K562 (cell line): ENCODE results near the gene EFHB. TPM values are rescaled to one million over a fixed set of nuclear protein-coding genes. Genes with fewer than 3 reads are reported as not detected.

Experiments used
- ARNT ChIP-seq, 2 experiments: fragments of 450-650 bp; IDR thresholded peaks; 2 replicates each; pipeline ENCODE4 v1.6.1; 2016; ENCODE audit warnings: mild to moderate bottlenecking in 1 of 2
- BACH1 ChIP-seq: fragments of 200-800 bp; sonication (Bioruptor generic); IDR thresholded peaks from 2 replicates; pipeline ENCODE4 v1.6.1; 2016; ENCODE audit warnings: missing genetic modification characterization, missing compliant biosample characterization
- C11orf30 ChIP-seq: fragments of 450-650 bp; IDR thresholded peaks from 2 replicates; pipeline ENCODE4 v1.6.1; 2016; ENCODE audit warnings: low read depth, mild to moderate bottlenecking
- CTBP1 ChIP-seq: fragments of 450-650 bp; IDR thresholded peaks from 2 replicates; pipeline ENCODE4 v1.6.1; 2016; ENCODE audit warnings: borderline replicate concordance
- ETS1 ChIP-seq: conservative IDR thresholded peaks from 2 replicates; pipeline ENCODE4 v1.6.1; 2011; ENCODE audit warnings: low read depth, mild to moderate bottlenecking, low read length; ENCODE audit not compliant: control insufficient read depth
- FOSL1 ChIP-seq: fragments of 200-800 bp; sonication (Bioruptor generic); conservative IDR thresholded peaks from 2 replicates; pipeline ENCODE4 v1.6.1; 2016; ENCODE audit warnings: missing genetic modification characterization, missing compliant biosample characterization
- FOXA3 ChIP-seq, 2 experiments: fragments of 450-650 bp in 1 of 2; sonication (generic) in 1 of 2; formaldehyde crosslinking; IDR thresholded peaks in 1 of 2; conservative IDR thresholded peaks in 1 of 2; 2 replicates each; pipeline versions ENCODE4 v1.4.0 to v1.8.0; 2020 to 2022; ENCODE audit warnings: mild to moderate bottlenecking in 2 of 2, missing genetic modification reagents in 1 of 2
- GATAD2A ChIP-seq: fragments of 450-650 bp; IDR thresholded peaks from 2 replicates; pipeline ENCODE4 v1.6.1; 2017
- ID3 ChIP-seq, 2 experiments: fragments of 250-450 bp in 1 of 2; fragments of 450-650 bp in 1 of 2; sonication (Bioruptor Pico) in 1 of 2; IDR thresholded peaks; 2 replicates each; pipeline versions ENCODE4 v1.6.1 to v1.8.0; 2016 to 2021; ENCODE audit warnings: mild to moderate bottlenecking in 2 of 2, moderate library complexity in 2 of 2, missing compliant biosample characterization in 1 of 2, missing genetic modification characterization in 1 of 2
- ILF3 ChIP-seq: fragments of 450-650 bp; IDR thresholded peaks from 2 replicates; pipeline ENCODE4 v1.6.1; 2018; ENCODE audit warnings: antibody characterized with exemption, mild to moderate bottlenecking, moderate library complexity, borderline replicate concordance
- MBD1 ChIP-seq: fragments of 250-450 bp; sonication (Bioruptor Pico); IDR thresholded peaks from 2 replicates; pipeline ENCODE4 v1.8.0; 2022; ENCODE audit warnings: inconsistent platforms
- NFE2L1 ChIP-seq: fragments of 450-650 bp; IDR thresholded peaks from 2 replicates; pipeline ENCODE4 v1.6.1; 2016; ENCODE audit warnings: missing genetic modification characterization, low read depth, mild to moderate bottlenecking, missing compliant biosample characterization, moderate library complexity, borderline replicate concordance
- NR2C1 ChIP-seq, 2 experiments: fragments of 450-650 bp; IDR thresholded peaks; 2 replicates each; pipeline ENCODE4 v1.6.1; 2017; ENCODE audit warnings: mild to moderate bottlenecking in 2 of 2, antibody characterized with exemption in 1 of 2, inconsistent platforms in 1 of 2, missing compliant biosample characterization in 1 of 2, missing genetic modification characterization in 1 of 2
- NUFIP1 ChIP-seq: fragments of 450-650 bp; IDR thresholded peaks from 2 replicates; pipeline ENCODE4 v1.6.1; 2018; ENCODE audit not compliant: partially characterized antibody
- PTRF ChIP-seq: fragments of 450-650 bp; IDR thresholded peaks from 2 replicates; pipeline ENCODE4 v1.6.1; 2016; ENCODE audit warnings: mild to moderate bottlenecking, missing genetic modification characterization, missing compliant biosample characterization
- RNF2 ChIP-seq: sonication (generic); IDR thresholded peaks from 2 replicates; pipeline ENCODE4 v1.6.1; 2016
- SMARCC2 ChIP-seq: fragments of 450-650 bp; IDR thresholded peaks from 2 replicates; pipeline ENCODE4 v1.6.1; 2017; ENCODE audit warnings: antibody characterized with exemption, moderate library complexity, mild to moderate bottlenecking, low read depth
- TCFL5 ChIP-seq: fragments of 250-450 bp; sonication (Bioruptor Pico); conservative IDR thresholded peaks from 2 replicates; pipeline ENCODE4 v1.6.1; 2021; ENCODE audit warnings: mild to moderate bottlenecking, moderate library complexity, matching md5 sums
- THRB ChIP-seq: fragments of 450-650 bp; formaldehyde crosslinking; conservative IDR thresholded peaks from 2 replicates; pipeline ENCODE4 v1.4.0; 2022; ENCODE audit warnings: mild to moderate bottlenecking, missing genetic modification characterization
- TRIM24 ChIP-seq, 2 experiments: fragments of 450-650 bp; IDR thresholded peaks; 2 replicates each; pipeline ENCODE4 v1.6.1; 2016
- ZBTB12 ChIP-seq: fragments of 250-450 bp; sonication (Bioruptor Pico); IDR thresholded peaks from 2 replicates; pipeline ENCODE4 v1.4.0; 2020
- ZNF324 ChIP-seq: fragments of 250-450 bp; sonication (Bioruptor Pico); IDR thresholded peaks from 2 replicates; pipeline ENCODE4 v1.4.0; 2020; ENCODE audit warnings: mild to moderate bottlenecking
- ZNF644 ChIP-seq: fragments of 200-800 bp; sonication (Bioruptor generic); IDR thresholded peaks from 2 replicates; pipeline ENCODE4 v1.6.1; 2016; ENCODE audit warnings: low read depth, missing genetic modification characterization, missing compliant biosample characterization
- polyA plus RNA-seq, 8 experiments: library from polyadenylated mRNA; depleted of rRNA in 4 of 8; stranded (reverse) in 5 of 8; unstranded in 3 of 8; fragments of >200 nt; fragmentation: Nextera tagmentation in 2 of 8; fragmentation: Illumina TruSeq in 1 of 8; extraction: Ambion mirVana in 2 of 8; extraction: Trizol in 1 of 8; gene quantifications; 2 replicates each; pipeline versions ENCODE4 v1.2.1 to v1.2.3, GENCODE V29; 2011 to 2014; ENCODE audit warnings: inconsistent platforms in 1 of 8, missing spikeins in 1 of 8
- total RNA-seq, 7 experiments: library from RNA; depleted of rRNA in 6 of 7; stranded (reverse); fragments of >200 nt in 6 of 7; fragmentation: Illumina TruSeq in 2 of 7; extraction: Trizol in 2 of 7; gene quantifications; 2 replicates each; pipeline versions ENCODE4 v1.2.1 to v1.2.3, GENCODE V29; 2011 to 2021; ENCODE audit warnings: low replicate concordance in 1 of 7

EFHB gene
- total and polyA plus RNA-seq, 9 of the 15 experiments (the other 6 are each of a cell fraction or from before 2014, with no cell fraction given), result 1.5 to 4.0 (median 1.8) TPM

- TF ChIP-seq ETS1 (no peak), CTBP1 (peak; percentile 49), TCFL5 (CRISPR knock-in tag) (0 out of 2 replicates have a peak, but pooled peaks have one; percentile 24), ZNF324 (no peak), FOSL1 (tag) (peak; percentile 91), BACH1 (tag) (peak; percentile 84; the same call in 1 of the 2 replicates), SMARCC2 (peak; percentile 87), GATAD2A (peak; percentile 89; the same call in 1 of the 2 replicates), ID3 (CRISPR knock-in tag; IDR thresholded peaks at IDR 0.05) (no peak), ID3 (tag; IDR thresholded peaks at IDR 0.05) (peak; percentile 73; the same call in 1 of the 2 replicates), NUFIP1 (peak; percentile 13), PTRF (tag) (0 out of 2 replicates have a peak, but pooled peaks have one; percentile 23), RNF2 (no peak), ILF3 (no peak), FOXA3 (CRISPR knock-in tag; conservative IDR thresholded peaks at IDR 0.05 in 1 of 2, IDR thresholded peaks at IDR 0.05 in 1 of 2) (peak in 1 of 2 experiments; percentile 60; a peak in 2 of 4 replicates), MBD1 (CRISPR knock-in tag) (no peak), ZBTB12 (CRISPR knock-in tag) (no peak), NR2C1 (IDR thresholded peaks at IDR 0.05) (no peak), NR2C1 (tag; IDR thresholded peaks at IDR 0.05) (0 out of 2 replicates have a peak, but pooled peaks have one; percentile 10), ARNT (IDR thresholded peaks at IDR 0.05) (peak in 1 of 2 experiments; percentile 23; a peak in 1 of 4 replicates), C11orf30 (peak; percentile 97), THRB (CRISPR knock-in tag) (peak; percentile 72; the same call in 1 of the 2 replicates), ZNF644 (tag) (no peak), TRIM24 (IDR thresholded peaks at IDR 0.05) (peak in 1 of 2 experiments; percentile 66; a peak in 2 of 4 replicates), NFE2L1 (tag) (peak; percentile 91)
Measured at GRCh38 chr3:19931767-19932188, 2.2 kb downstream of the EFHB start (continued).
